Measurements from ENCODE around the gene PIAS1. TPM values are rescaled to one million over a fixed set of nuclear protein-coding genes. Genes with fewer than 3 reads are reported as not detected.

PIAS1 gene
- total RNA-seq, 6 donors from 2014 or later: 44.7 to 114 (median 64.3) TPM

DNA sequence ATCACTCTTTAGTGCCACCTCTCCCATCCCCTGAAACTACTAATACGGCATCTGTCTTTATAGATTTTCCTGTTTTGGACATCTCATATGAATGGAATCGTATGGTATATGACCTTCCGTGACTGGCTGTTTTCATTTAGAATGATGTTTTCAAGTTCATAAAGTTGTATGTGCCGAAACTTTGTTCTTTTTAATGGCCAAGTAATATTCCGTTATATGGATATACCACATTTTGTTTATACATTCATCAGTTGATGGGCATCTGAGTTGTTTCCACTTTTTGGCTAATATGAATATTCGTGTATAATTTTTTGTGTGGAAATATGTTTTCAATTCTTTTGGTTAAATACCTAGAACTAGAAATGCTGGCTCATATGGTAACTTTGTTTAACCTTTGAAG, 49.5 kb downstream of the PIAS1 start:
- ATAC-seq (ENCODE audit: low FRiP score in 2 of 2) (no peak), DNase-seq (no peak)
- Histone ChIP-seq H3K27me3 (no peaks in the 10 kb centered on the region), H3K36me3 (peaks cover 0 to 10% (median 2%) of the 10 kb centered on the region in 4 donors), H3K27ac (no peak overlapping the region), H3K4me1 (peaks cover 13 to 25% (median 19%) of the 10 kb centered on the region in 4 donors), H3K9me3 (no peaks in the 10 kb centered on the region), H3K4me3 (no peak overlapping the region)
- TF ChIP-seq EP300 (IDR thresholded peaks at IDR 0.05) (no peak), POLR2AphosphoS5 (IDR thresholded peaks at IDR 0.05) (no peak), POLR2A (IDR thresholded peaks at IDR 0.05) (no peak)
- TF ChIP-seq, protein P1, sequence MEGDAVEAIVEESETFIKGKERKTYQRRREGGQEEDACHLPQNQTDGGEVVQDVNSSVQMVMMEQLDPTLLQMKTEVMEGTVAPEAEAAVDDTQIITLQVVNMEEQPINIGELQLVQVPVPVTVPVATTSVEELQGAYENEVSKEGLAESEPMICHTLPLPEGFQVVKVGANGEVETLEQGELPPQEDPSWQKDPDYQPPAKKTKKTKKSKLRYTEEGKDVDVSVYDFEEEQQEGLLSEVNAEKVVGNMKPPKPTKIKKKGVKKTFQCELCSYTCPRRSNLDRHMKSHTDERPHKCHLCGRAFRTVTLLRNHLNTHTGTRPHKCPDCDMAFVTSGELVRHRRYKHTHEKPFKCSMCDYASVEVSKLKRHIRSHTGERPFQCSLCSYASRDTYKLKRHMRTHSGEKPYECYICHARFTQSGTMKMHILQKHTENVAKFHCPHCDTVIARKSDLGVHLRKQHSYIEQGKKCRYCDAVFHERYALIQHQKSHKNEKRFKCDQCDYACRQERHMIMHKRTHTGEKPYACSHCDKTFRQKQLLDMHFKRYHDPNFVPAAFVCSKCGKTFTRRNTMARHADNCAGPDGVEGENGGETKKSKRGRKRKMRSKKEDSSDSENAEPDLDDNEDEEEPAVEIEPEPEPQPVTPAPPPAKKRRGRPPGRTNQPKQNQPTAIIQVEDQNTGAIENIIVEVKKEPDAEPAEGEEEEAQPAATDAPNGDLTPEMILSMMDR (IDR thresholded peaks at IDR 0.05): no peak
- WGBS, 2 donors: 97% methylated on average over 6 of the region's 6 CpGs

DNA sequence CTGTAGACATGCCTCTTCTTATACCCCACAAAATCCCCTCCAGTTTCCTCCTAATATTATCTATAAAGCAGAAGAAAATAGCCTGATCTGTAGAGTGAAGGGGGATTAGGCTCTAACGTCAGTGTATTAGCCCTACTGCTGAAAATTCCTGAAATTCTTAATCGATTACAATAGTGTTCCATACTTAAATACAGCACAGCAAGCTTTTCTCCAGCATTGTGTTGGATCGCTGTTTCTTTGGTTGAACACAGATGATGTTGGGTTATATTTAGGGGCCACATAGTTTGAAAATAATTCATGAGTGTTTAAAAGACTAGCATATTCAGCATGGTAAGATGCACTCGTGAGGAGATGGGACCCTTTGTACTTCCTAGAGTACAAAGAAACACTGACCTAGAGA, 52.5 kb downstream of the PIAS1 start:
- H3K27ac ChIP-seq: no peak overlapping the region
- no peaks in the 10 kb centered on the region for H3K9me3 ChIP-seq
- no peak overlapping the region for H3K4me3 ChIP-seq
- peaks cover 8 to 23% (median 12%) of the 10 kb centered on the region in 4 donors for H3K4me1 ChIP-seq
- ATAC-seq (ENCODE audit: low FRiP score in 2 of 2) (no peak), DNase-seq (no peak)
- H3K27me3 ChIP-seq: no peaks in the 10 kb centered on the region
- 66 to 68% methylated on average over 4 of the region's 4 CpGs for WGBS, 2 donors
- TF ChIP-seq EP300 (IDR thresholded peaks at IDR 0.05) (no peak), POLR2A (IDR thresholded peaks at IDR 0.05) (no peak), POLR2AphosphoS5 (IDR thresholded peaks at IDR 0.05) (no peak)
- TF ChIP-seq, protein P1 (IDR thresholded peaks at IDR 0.05): no peak
- peaks cover 0 to 10% (median 2%) of the 10 kb centered on the region in 4 donors for H3K36me3 ChIP-seq

DNA sequence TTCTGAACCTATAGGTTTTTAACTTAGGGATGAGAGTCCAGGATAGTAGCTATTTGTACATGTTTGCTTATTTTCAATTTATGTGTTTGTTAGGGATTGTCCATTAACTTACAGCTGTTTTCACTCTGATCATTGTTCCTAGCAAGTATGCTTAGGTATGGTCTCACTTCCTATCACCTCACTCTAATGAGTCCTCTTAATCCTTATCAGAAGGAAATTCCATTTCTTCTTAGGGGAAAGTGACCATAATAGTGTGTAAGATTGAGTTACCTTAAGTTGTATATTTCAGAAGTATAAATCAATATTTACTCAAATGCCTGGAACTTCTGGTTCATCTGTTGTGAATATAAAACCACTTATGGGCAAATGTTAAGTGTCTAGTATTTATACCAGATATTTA, 53.0 kb downstream of the PIAS1 start:
- TF ChIP-seq POLR2AphosphoS5 (IDR thresholded peaks at IDR 0.05): no peak
- no peak for TF ChIP-seq POLR2A (IDR thresholded peaks at IDR 0.05)
- TF ChIP-seq, protein P1 (IDR thresholded peaks at IDR 0.05): no peak
- no peak for TF ChIP-seq EP300 (IDR thresholded peaks at IDR 0.05)
- no peaks in the 10 kb centered on the region for H3K27me3 ChIP-seq
- DNase-seq (no peak), ATAC-seq (ENCODE audit: low FRiP score in 2 of 2) (no peak)
- peaks cover 8 to 25% (median 12%) of the 10 kb centered on the region in 4 donors for H3K4me1 ChIP-seq
- no peak overlapping the region for H3K27ac ChIP-seq
- H3K36me3 ChIP-seq: peaks cover 0 to 10% (median 2%) of the 10 kb centered on the region in 4 donors
- H3K9me3 ChIP-seq: no peaks in the 10 kb centered on the region
- H3K4me3 ChIP-seq: no peak overlapping the region

DNA sequence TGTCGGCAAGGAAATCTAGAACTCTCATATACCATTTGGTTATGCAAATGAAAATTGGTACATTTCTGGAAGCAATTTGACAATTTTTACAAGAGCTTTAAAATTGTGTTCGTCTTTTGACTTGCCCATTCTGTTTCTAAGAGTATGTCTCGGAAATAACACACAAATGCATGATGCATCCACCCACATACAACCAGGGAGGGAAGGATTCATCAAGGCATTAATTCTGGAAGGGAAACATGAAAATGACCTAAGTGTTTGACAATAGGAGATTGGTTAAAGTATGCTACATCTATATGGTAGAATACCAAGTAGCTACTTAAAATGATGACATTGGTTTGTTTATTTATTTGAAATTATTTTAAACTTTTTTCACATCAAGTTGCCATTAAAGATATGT, 58.6 kb downstream of the PIAS1 start:
- H3K4me1 ChIP-seq: peaks cover 15 to 56% (median 32%) of the 10 kb centered on the region in 4 donors
- H3K36me3 ChIP-seq: no peaks in the 10 kb centered on the region
- TF ChIP-seq EP300 (IDR thresholded peaks at IDR 0.05) (no peak), POLR2A (IDR thresholded peaks at IDR 0.05) (no peak), POLR2AphosphoS5 (IDR thresholded peaks at IDR 0.05) (no peak)
- TF ChIP-seq, protein P1 (IDR thresholded peaks at IDR 0.05): no peak
- no peak for ATAC-seq (ENCODE audit: low FRiP score in 2 of 2)
- no peaks in the 10 kb centered on the region for H3K9me3 ChIP-seq
- no peak overlapping the region for H3K4me3 ChIP-seq
- H3K27me3 ChIP-seq: no peaks in the 10 kb centered on the region
- H3K27ac ChIP-seq: peak overlapping the region in 1 of 4 donors; percentile 10
- no peak for DNase-seq
- 61 to 63% methylated on average over 3 of the region's 3 CpGs for WGBS, 2 donors

DNA sequence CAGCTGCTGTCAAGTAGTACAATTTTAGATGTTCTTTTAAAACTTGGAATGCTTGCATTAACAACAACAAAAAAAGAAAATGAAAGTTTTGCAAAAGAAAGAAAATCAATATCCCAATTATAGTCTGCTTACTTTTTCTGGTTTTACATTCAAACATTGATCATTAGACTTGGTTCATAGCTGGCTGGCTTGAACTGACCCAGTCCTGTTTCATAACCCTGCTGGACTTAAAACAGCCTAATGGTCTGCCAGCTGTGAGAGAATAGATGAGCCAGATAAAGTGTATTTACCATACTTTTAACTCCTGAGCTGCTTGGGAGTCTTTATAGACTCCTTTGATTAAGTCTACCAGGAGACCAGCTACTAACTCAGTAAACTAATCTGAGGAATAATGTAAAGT, 59.2 kb downstream of the PIAS1 start:
- no peak overlapping the region for H3K4me3 ChIP-seq
- H3K9me3 ChIP-seq: no peaks in the 10 kb centered on the region
- ATAC-seq (ENCODE audit: low FRiP score in 2 of 2) (peak in 1 of 2 donors; percentile 24), DNase-seq (no peak)
- H3K36me3 ChIP-seq: no peaks in the 10 kb centered on the region
- peak overlapping the region in 2 of 4 donors; percentile 10 to 23 for H3K27ac ChIP-seq
- H3K4me1 ChIP-seq: peaks cover 15 to 51% (median 32%) of the 10 kb centered on the region in 4 donors
- H3K27me3 ChIP-seq: no peaks in the 10 kb centered on the region
- TF ChIP-seq EP300 (IDR thresholded peaks at IDR 0.05): no peak
- TF ChIP-seq POLR2A (IDR thresholded peaks at IDR 0.05): no peak
- no peak for TF ChIP-seq POLR2AphosphoS5 (IDR thresholded peaks at IDR 0.05)
- TF ChIP-seq, protein P1 (IDR thresholded peaks at IDR 0.05): no peak
